Measurements from ENCODE around the gene HSPB7. TPM values are rescaled to one million over a fixed set of nuclear protein-coding genes. Genes with fewer than 3 reads are reported as not detected.
"Not testable (repeated sequence)": the region's sequence is repeated elsewhere in the genome, so short reads cannot be mapped to it uniquely, and the experiment has no call there.

The HSPB7 gene
- total RNA-seq, 1 experiment from 2014 or later: not detected

GRCh38 chr1:16054598-16055540, 37.0 kb upstream of the HSPB7 start:
- BruUV-seq (replicated peaks): no TSS peak
- H3K27me3 Mint-ChIP-seq (ENCODE audit: insufficient read depth, unreplicated experiment): no peaks in the 10 kb centered on the region
- intact Hi-C loops (cut with micrococcal nuclease): no loop called here
- H3K4me1 Mint-ChIP-seq (ENCODE audit: insufficient read depth, unreplicated experiment): peaks cover 5% of the 10 kb centered on the region
- TF ChIP-seq, protein P1, sequence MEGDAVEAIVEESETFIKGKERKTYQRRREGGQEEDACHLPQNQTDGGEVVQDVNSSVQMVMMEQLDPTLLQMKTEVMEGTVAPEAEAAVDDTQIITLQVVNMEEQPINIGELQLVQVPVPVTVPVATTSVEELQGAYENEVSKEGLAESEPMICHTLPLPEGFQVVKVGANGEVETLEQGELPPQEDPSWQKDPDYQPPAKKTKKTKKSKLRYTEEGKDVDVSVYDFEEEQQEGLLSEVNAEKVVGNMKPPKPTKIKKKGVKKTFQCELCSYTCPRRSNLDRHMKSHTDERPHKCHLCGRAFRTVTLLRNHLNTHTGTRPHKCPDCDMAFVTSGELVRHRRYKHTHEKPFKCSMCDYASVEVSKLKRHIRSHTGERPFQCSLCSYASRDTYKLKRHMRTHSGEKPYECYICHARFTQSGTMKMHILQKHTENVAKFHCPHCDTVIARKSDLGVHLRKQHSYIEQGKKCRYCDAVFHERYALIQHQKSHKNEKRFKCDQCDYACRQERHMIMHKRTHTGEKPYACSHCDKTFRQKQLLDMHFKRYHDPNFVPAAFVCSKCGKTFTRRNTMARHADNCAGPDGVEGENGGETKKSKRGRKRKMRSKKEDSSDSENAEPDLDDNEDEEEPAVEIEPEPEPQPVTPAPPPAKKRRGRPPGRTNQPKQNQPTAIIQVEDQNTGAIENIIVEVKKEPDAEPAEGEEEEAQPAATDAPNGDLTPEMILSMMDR (IDR thresholded peaks at IDR 0.05; ENCODE audit: unreplicated experiment): no peak
- no peak overlapping the region for H3K4me3 Mint-ChIP-seq (ENCODE audit: unreplicated experiment)
- no peaks in the 10 kb centered on the region for H3K9me3 Mint-ChIP-seq (ENCODE audit: unreplicated experiment)
- H3K36me3 Mint-ChIP-seq (ENCODE audit: insufficient read depth, unreplicated experiment): no peaks in the 10 kb centered on the region
- CTCF ChIA-PET: interaction anchor here (0.5 to 3.6 kb wide), 16 partner anchors 8 to 361 kb away, joined by 3 to 45 read pairs (median 4); no protein-coding TSS in a partner anchor
- no peak for DNase-seq (ENCODE audit: unreplicated experiment)
- POLR2A ChIA-PET: interaction anchor here (0.9 to 1.3 kb wide), 2 partner anchors 57 to 222 kb away, joined by 3 read pairs; no protein-coding TSS in a partner anchor
- no peak overlapping the region for H3K27ac Mint-ChIP-seq (ENCODE audit: low read depth, unreplicated experiment)

DNA sequence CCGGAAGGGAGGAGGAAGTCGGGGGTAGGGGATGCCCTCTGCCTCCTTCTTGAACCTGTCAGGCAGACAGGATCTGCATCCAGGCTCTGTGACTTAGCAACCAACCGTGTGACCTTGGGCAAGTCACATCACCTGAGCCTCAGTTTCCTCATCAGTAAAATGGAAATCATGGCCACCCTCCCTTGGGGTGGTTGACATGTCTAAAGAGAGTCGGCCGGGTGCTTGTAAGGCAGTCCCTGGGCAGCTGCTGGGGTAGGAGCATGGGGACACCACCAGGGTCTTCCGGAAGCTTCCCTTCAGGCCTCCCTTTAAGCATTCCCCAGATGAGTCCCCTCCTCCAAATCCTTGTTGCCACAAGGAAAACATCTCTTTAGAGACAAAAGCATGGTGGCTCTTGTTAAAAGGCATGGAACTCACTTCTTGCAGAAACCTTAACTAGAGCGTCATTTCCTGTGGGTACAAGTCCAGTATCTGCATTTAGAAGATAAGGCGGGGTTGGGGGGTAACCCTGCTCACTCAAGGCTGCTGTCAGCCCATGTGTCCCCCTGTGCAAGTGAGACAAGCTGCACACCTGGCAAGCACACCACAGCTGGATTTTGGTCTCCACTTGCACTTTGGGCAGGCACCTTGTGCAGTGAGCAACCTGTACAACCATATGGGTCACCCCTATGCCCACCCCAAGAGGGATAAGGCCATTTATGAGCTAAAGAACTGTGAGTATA, 36.1 kb upstream of the HSPB7 start:
- ChIA-PET POLR2A (interaction anchor here (0.9 kb wide), 1 partner anchor 221 kb away, joined by 3 read pairs; no protein-coding TSS in a partner anchor), CTCF (interaction anchor here (0.6 to 3.6 kb wide), 7 partner anchors 15 to 239 kb away, joined by 3 to 45 read pairs (median 4); no protein-coding TSS in a partner anchor)
- no peak for DNase-seq (ENCODE audit: unreplicated experiment)
- no peaks in the 10 kb centered on the region for H3K27me3 Mint-ChIP-seq (ENCODE audit: insufficient read depth, unreplicated experiment)
- H3K27ac Mint-ChIP-seq (ENCODE audit: low read depth, unreplicated experiment): no peak overlapping the region
- BruUV-seq (replicated peaks): no TSS peak
- TF ChIP-seq, protein P1 (IDR thresholded peaks at IDR 0.05; ENCODE audit: unreplicated experiment): no peak
- H3K9me3 Mint-ChIP-seq (ENCODE audit: unreplicated experiment): no peaks in the 10 kb centered on the region
- H3K4me3 Mint-ChIP-seq (ENCODE audit: unreplicated experiment): no peak overlapping the region
- intact Hi-C loops (cut with micrococcal nuclease): no loop called here
- H3K4me1 Mint-ChIP-seq (ENCODE audit: insufficient read depth, unreplicated experiment): peaks cover 5% of the 10 kb centered on the region
- H3K36me3 Mint-ChIP-seq (ENCODE audit: insufficient read depth, unreplicated experiment): no peaks in the 10 kb centered on the region

- H3K27ac Mint-ChIP-seq (ENCODE audit: low read depth, unreplicated experiment); H3K36me3 Mint-ChIP-seq (ENCODE audit: insufficient read depth, unreplicated experiment); DNase-seq (ENCODE audit: unreplicated experiment); CTCF ChIA-PET; H3K4me3 Mint-ChIP-seq (ENCODE audit: unreplicated experiment); H3K27me3 Mint-ChIP-seq (ENCODE audit: insufficient read depth, unreplicated experiment); POLR2A ChIA-PET; H3K4me1 Mint-ChIP-seq (ENCODE audit: insufficient read depth, unreplicated experiment); intact Hi-C loops (cut with micrococcal nuclease); BruUV-seq (replicated peaks); H3K9me3 Mint-ChIP-seq (ENCODE audit: unreplicated experiment): not testable (repeated sequence)
Observed at GRCh38 chr1:16051949-16052348, 34.1 kb upstream of the HSPB7 start.

- H3K4me1 Mint-ChIP-seq (ENCODE audit: insufficient read depth, unreplicated experiment): peaks cover 4% of the 10 kb centered on the region
- no peaks in the 10 kb centered on the region for H3K9me3 Mint-ChIP-seq (ENCODE audit: unreplicated experiment)
- no peak overlapping the region for H3K27ac Mint-ChIP-seq (ENCODE audit: low read depth, unreplicated experiment)
- intact Hi-C loops (cut with micrococcal nuclease): no loop called here
- H3K36me3 Mint-ChIP-seq (ENCODE audit: insufficient read depth, unreplicated experiment): no peaks in the 10 kb centered on the region
- DNase-seq (ENCODE audit: unreplicated experiment): no peak
- POLR2A ChIA-PET: interaction anchor here (0.5 kb wide), 1 partner anchor 170 kb away, joined by 3 read pairs; no protein-coding TSS in a partner anchor
- H3K27me3 Mint-ChIP-seq (ENCODE audit: insufficient read depth, unreplicated experiment): no peaks in the 10 kb centered on the region
- BruUV-seq (replicated peaks): no TSS peak
- H3K4me3 Mint-ChIP-seq (ENCODE audit: unreplicated experiment): no peak overlapping the region
- TF ChIP-seq, protein P1 (IDR thresholded peaks at IDR 0.05; ENCODE audit: unreplicated experiment): no peak
- CTCF ChIA-PET: no interaction called here
Observed at GRCh38 chr1:16051039-16051438, 33.2 kb upstream of the HSPB7 start.

All from MCF 10A (cell line).